Gastroesophageal sphincter (tissue), 4 donors: ENCODE results near the gene FCGR2B. TPM values are rescaled to one million over a fixed set of nuclear protein-coding genes. Genes with fewer than 3 reads are reported as not detected.
"Not testable (repeated sequence)": the region's sequence is repeated elsewhere in the genome, so short reads cannot be mapped to it uniquely, and the experiment has no call there.

Experiments
- ATAC-seq: fragments of 150-250 bp; one replicate; pipeline ENCODE4 v1.9.1; 2016; ENCODE audit warnings: mild to moderate bottlenecking, moderate library complexity
- H3K27ac ChIP-seq, 4 donors: fragments of 200-600 bp; sonication (generic) in 3 of 4; 1 replicate in 3 of 4; 2 replicates in 1 of 4; pipeline ENCODE4 v1.5.1; 2016 to 2019
- H3K27me3 ChIP-seq: fragments of 200-600 bp; sonication (generic); one replicate; pipeline ENCODE4 v1.5.1; 2019
- H3K36me3 ChIP-seq, 2 donors: fragments of 200-600 bp; sonication (generic); one replicate each; pipeline ENCODE4 v1.5.1; 2019; ENCODE audit warnings: control low read depth in 1 of 2
- H3K4me1 ChIP-seq, 3 donors: fragments of 200-600 bp; sonication (generic); 1 replicate in 2 of 3; 2 replicates in 1 of 3; pipeline ENCODE4 v1.5.1; 2016 to 2019; ENCODE audit warnings: control low read depth in 2 of 3
- H3K4me3 ChIP-seq, 2 donors: fragments of 200-600 bp; sonication (generic); one replicate each; pipeline ENCODE4 v1.5.1; 2019; ENCODE audit warnings: mild to moderate bottlenecking in 1 of 2, moderate library complexity in 1 of 2
- H3K9me3 ChIP-seq, 3 donors: fragments of 200-600 bp; sonication (generic); one replicate each; pipeline ENCODE4 v1.5.1; 2017 to 2019; ENCODE audit warnings: control low read depth in 2 of 3
- EP300 ChIP-seq: sonication (generic); formaldehyde crosslinking; IDR thresholded peaks from one replicate; pipeline ENCODE4 v1.6.1; 2017; ENCODE audit warnings: antibody characterized with exemption, mild to moderate bottlenecking
- POLR2A ChIP-seq, 2 donors: fragments of 450-650 bp; IDR thresholded peaks; one replicate each; pipeline ENCODE4 v1.6.1; 2017; ENCODE audit warnings: antibody characterized with exemption in 2 of 2, mild to moderate bottlenecking in 2 of 2, moderate library complexity in 1 of 2
- POLR2AphosphoS5 ChIP-seq: sonication (generic); formaldehyde crosslinking; IDR thresholded peaks from one replicate; pipeline ENCODE4 v1.6.1; 2017; ENCODE audit warnings: antibody characterized with exemption
- WGBS, 2 donors: methylation state at CpG; one replicate each; pipeline ENCODE4 v1.1.5; 2018; ENCODE audit warnings: low coverage in 1 of 2; 5-methylcytosine and 5-hydroxymethylcytosine counted together
- total RNA-seq, 4 donors: library from RNA; depleted of rRNA; stranded (reverse); fragments of >200 nt; gene quantifications; one replicate each; pipeline ENCODE4 v1.1.0, GENCODE V29; 2016
- TF ChIP-seq, protein P1 (sequence below), 4 experiments: fragments of 200-600 bp in 2 of 4; fragments of 450-650 bp in 2 of 4; sonication (generic) in 1 of 4; IDR thresholded peaks; one replicate each; pipeline ENCODE4 v1.5.1; 2017 to 2019; ENCODE audit warnings: antibody characterized with exemption in 4 of 4, mild to moderate bottlenecking in 2 of 4, moderate library complexity in 2 of 4

Gene FCGR2B
- total RNA-seq, 4 donors from 2014 or later = 10.1 to 30.9 (median 20.6) TPM

DNA sequence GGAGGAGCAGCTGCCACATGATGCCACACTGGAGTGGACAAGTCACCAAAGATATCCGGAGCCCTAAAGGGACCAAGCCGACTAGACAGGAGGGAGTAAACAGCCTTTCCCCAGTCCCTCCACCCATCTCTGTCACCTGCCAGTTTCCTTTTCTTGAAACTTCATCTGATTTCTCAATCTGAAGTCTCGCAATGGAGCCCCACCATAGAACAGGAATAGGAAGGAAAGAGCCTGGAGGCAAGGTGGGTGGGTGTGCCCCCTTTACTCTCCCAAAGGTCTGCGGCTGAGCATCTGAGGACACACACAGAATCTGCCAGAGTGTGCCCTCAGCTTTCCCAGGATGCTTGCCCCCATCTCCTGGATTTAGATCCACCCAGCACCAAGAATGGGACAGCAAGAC lies 31.9 kb upstream of the FCGR2B start, which contains the start of gene FCGR3B:
FCGR3B (minus strand) TSS at position 101 of the 400 bp plus-strand sequence; CDS start at position 19, 82 bp downstream.
- no peak for ATAC-seq
- no peak for TF ChIP-seq POLR2A (IDR thresholded peaks at IDR 0.05)
- TF ChIP-seq EP300 = no peak
- no peak for TF ChIP-seq POLR2AphosphoS5
- TF ChIP-seq, protein P1, sequence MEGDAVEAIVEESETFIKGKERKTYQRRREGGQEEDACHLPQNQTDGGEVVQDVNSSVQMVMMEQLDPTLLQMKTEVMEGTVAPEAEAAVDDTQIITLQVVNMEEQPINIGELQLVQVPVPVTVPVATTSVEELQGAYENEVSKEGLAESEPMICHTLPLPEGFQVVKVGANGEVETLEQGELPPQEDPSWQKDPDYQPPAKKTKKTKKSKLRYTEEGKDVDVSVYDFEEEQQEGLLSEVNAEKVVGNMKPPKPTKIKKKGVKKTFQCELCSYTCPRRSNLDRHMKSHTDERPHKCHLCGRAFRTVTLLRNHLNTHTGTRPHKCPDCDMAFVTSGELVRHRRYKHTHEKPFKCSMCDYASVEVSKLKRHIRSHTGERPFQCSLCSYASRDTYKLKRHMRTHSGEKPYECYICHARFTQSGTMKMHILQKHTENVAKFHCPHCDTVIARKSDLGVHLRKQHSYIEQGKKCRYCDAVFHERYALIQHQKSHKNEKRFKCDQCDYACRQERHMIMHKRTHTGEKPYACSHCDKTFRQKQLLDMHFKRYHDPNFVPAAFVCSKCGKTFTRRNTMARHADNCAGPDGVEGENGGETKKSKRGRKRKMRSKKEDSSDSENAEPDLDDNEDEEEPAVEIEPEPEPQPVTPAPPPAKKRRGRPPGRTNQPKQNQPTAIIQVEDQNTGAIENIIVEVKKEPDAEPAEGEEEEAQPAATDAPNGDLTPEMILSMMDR (IDR thresholded peaks at IDR 0.05) = no peak

DNA sequence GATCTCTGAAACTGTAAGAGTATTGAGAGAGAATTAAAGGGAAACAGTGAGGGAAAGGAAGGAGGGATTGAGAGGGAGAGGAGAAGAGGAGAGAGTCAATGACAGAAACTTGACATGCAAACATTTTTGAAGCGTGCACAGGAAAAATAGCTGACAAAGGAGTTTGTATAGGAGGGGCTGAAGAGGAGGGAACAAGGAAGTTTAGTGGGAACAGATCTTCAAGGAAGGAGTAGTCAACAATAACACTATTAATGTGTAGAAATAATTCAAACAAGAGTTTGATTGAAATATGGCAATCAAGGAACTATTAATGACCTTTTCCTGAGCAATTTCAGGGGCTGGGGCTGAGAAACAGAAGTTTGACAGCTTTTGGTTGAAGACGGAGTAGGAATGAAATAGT lies 27.9 kb upstream of the FCGR2B start:
- ATAC-seq, H3K4me3 ChIP-seq, H3K27me3 ChIP-seq, H3K9me3 ChIP-seq, H3K36me3 ChIP-seq, H3K4me1 ChIP-seq, H3K27ac ChIP-seq: not testable (repeated sequence)
- 80 to 100% methylated on average over 1 of the region's 2 CpGs for WGBS, 2 donors

More for the DNA sequence above, 31.9 kb upstream of the FCGR2B start, which contains the start of gene FCGR3B:
- H3K9me3 ChIP-seq = no peaks in the 10 kb centered on the region
- H3K36me3 ChIP-seq = no peaks in the 10 kb centered on the region
- no peaks in the 10 kb centered on the region for H3K4me1 ChIP-seq
- H3K27me3 ChIP-seq = no peaks in the 10 kb centered on the region
- no peak within 1 kb of the TSS for H3K27ac ChIP-seq
- WGBS, 2 donors = 77% methylated on average over 3 of the region's 4 CpGs; no CpG with 5 or more reads in 1 of the 2 donors
- H3K4me3 ChIP-seq = no peak within 1 kb of the TSS

DNA sequence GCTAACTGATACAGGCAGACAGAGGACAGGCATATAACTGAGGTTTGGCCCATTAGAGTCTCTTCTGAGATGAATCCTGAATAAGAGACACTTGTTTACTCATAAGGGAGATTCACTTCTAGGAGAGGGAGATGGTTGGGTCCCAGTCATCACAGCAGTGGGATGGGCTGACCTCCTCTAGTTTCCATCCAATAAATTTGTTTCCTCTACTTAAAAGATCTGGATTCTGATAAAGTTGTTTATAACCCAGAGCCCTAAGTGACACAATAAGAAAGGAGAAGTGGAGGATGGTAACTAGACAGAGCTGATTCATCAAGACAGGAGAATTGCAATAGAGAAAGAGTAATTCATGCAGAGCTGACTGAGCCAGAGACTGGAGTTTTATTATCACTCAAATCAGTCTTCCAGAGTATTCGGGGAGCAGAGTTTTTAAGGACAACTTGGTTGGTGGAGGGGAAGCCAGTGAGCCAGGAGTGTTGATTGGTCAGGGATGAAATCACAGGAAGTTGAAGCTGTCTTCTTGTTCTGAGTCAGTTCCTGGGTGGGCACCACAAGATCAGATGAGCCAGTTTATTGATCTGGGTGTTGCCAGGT lies 26.7 kb upstream of the FCGR2B start:
- H3K36me3 ChIP-seq, H3K9me3 ChIP-seq, H3K4me1 ChIP-seq, ATAC-seq, H3K27ac ChIP-seq, H3K4me3 ChIP-seq, H3K27me3 ChIP-seq: not testable (repeated sequence)
- no CpG with 5 or more reads among the region's 1 CpG for WGBS, 2 donors

DNA sequence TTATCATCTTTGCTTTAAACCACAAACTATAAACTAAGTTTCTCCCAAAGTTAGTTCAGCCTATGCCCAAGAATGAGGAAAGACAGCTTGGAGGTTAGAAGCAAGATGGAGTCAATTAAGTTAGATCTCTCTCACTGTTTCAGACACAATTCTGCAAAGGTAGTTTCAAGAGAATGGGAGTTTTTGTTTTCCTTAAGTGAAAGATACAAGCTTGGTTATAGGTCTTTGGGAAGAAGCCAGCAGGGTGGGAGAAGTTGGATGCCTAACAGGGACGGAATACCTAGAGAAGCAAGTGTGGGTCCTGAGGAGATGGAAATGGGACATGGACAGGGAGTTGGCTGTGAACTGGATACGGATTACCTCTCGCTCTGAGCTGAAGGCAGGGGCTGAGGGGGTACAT lies 26.0 kb upstream of the FCGR2B start:
- H3K4me3 ChIP-seq, ATAC-seq, H3K27me3 ChIP-seq, H3K9me3 ChIP-seq, H3K4me1 ChIP-seq, H3K27ac ChIP-seq, H3K36me3 ChIP-seq: not testable (repeated sequence)
- WGBS, 2 donors = 70 to 87% methylated on average over 2 to 3 of the region's 3 CpGs

DNA sequence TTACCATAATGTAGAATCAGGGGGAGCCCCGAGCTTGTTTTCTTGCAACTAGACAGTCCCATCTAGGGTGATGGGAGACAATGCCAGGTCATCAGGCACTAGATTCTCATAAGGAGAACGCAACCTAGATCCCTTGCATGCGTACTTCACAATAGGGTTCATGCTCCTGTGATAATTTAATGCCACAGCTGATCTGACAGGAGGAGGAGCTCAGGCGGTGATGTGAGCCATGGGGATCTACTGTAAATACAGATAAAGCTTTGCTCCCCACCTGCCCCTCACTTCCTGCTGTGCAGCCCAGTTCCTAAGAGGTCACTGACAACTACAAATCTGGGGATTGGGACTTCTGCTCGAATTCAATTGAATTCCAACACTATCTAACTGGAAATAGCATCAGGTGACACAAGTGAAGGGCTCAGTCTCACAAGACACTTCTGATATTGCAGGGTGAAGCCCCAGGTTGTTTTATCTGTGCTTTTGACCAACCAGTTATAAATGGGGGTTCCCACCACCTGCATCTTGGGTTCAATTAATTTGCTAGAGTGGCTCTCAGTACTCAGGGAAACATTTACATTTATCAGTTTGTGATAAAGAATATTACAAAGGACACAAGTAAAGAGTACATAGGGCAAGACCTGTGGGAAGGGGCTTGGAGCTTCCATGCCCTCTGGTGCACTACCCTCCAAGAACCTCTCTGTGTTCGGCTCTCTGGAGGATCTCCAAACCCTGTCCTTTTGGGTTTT lies 24.5 kb upstream of the FCGR2B start:
- H3K27me3 ChIP-seq, H3K4me3 ChIP-seq, H3K27ac ChIP-seq, ATAC-seq, H3K36me3 ChIP-seq, H3K4me1 ChIP-seq, H3K9me3 ChIP-seq: not testable (repeated sequence)
- WGBS, 2 donors = no CpG with 5 or more reads among the region's 6 CpGs

DNA sequence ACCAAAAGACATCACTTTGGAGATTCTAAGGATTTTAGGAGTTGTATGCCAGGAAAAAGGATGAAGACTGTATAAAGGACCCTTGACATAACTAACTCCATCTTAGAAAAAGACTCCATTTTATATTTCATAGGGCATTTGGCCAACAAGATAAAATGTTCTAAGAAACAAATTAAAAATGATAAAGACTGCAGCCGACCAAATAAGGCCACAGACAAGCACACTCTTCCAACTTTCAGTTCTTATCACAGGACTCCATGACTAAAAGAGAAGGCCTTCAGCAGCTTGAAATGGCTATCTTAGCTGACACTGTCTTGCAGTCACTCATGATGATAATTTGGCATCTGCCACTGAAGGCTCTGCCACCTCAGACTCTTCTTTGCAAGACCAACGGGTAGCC lies 23.7 kb upstream of the FCGR2B start:
- H3K27me3 ChIP-seq, H3K27ac ChIP-seq, H3K9me3 ChIP-seq, H3K4me3 ChIP-seq, ATAC-seq, H3K4me1 ChIP-seq, H3K36me3 ChIP-seq: not testable (repeated sequence)
- no CpG with 5 or more reads among the region's 2 CpGs for WGBS, 2 donors

DNA sequence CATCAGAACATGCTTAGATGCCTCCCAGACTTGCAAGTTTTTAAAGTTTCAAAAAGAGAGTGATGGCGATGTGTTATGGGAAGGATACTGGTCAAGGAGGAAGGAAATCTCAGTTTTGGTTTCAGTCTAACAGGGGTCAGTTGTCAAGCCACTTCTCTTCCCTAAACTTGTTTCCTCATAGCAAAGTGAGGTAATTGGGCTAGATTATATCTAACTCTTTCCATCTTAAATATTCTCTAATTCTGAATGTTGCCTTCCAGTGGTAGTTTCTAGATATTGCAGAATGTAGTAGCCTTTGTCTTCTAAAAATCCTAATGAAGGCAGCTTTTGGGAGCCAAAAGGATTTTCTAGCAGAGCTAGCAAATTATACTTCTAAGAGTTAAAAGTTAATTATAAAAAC lies 20.2 kb upstream of the FCGR2B start:
- H3K4me3 ChIP-seq, H3K4me1 ChIP-seq, H3K27me3 ChIP-seq, H3K36me3 ChIP-seq, H3K27ac ChIP-seq, H3K9me3 ChIP-seq: not testable (repeated sequence)
- peak; percentile 31 for ATAC-seq
- 71% methylated on average over 1 of the region's 1 CpG; no CpG with 5 or more reads in 1 of the 2 donors for WGBS, 2 donors

DNA sequence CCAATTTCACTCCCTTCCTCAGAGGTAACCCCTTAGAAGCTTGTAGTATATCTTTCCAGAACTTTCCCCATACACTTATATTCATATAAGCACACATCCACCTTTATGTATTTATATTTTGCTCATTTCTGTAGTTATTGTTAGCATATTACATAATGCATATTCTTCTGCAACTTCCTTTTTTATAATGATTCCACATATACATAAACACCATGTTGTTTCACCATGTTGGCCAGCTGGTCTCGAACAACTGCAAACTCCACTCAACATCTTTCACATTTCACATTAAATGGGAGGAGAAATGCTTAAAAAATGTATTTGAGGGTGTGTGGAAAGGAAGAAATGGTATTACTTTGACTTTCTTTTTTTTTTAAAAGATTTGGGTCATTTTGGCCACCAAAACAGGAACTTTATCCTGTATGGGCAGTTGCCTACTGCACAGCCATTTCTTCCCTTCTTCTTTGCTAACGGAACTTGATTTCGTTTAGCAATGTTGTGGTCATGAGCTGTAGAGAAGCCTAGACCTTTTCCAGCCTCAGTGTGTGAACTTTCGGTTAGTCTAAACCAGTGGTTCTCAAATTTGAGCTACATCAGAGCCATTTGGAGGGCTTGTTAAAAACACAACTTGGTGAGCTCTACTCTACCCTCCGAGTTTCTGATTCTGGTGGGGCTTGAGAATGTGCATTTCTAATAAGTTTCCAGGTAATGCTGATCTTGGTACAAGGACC lies 19.3 kb upstream of the FCGR2B start:
- H3K27me3 ChIP-seq, H3K27ac ChIP-seq, H3K36me3 ChIP-seq, H3K4me3 ChIP-seq, H3K4me1 ChIP-seq, ATAC-seq, H3K9me3 ChIP-seq: not testable (repeated sequence)
- WGBS, 2 donors = 100% methylated on average over 1 of the region's 5 CpGs; no CpG with 5 or more reads in 1 of the 2 donors

DNA sequence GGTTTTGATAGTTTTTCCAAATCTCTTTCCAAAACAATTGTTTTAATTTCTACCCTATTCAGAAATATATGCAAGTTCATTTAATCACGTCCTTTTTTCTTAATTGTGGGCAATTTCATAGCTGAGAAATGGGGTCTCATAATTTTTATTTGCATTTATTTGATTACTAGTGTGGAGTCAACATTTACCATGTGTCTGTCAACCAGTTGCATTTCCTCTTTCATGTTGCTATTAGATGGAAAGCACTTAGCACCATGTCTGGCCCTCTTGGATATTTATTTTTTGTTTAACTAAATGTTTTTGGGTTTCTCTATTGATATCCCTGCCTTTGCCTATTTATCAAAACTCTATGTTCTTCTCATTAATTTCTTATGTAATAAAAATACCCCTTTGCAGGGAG lies 18.1 kb upstream of the FCGR2B start:
- not testable (repeated sequence) for H3K4me3 ChIP-seq, H3K9me3 ChIP-seq, H3K4me1 ChIP-seq, H3K36me3 ChIP-seq, H3K27me3 ChIP-seq, ATAC-seq, H3K27ac ChIP-seq
- WGBS, 2 donors = 38 to 44% methylated on average over 1 of the region's 1 CpG
